Measurements from ENCODE around the gene MKLN1. TPM values are rescaled to one million over a fixed set of nuclear protein-coding genes. Genes with fewer than 3 reads are reported as not detected.

Gene MKLN1
- total and polyA plus RNA-seq, 2 of the 13 experiments (the other 11 are each of a cell fraction or from before 2014, with no cell fraction given) = 33.6 to 43.5 TPM

DNA sequence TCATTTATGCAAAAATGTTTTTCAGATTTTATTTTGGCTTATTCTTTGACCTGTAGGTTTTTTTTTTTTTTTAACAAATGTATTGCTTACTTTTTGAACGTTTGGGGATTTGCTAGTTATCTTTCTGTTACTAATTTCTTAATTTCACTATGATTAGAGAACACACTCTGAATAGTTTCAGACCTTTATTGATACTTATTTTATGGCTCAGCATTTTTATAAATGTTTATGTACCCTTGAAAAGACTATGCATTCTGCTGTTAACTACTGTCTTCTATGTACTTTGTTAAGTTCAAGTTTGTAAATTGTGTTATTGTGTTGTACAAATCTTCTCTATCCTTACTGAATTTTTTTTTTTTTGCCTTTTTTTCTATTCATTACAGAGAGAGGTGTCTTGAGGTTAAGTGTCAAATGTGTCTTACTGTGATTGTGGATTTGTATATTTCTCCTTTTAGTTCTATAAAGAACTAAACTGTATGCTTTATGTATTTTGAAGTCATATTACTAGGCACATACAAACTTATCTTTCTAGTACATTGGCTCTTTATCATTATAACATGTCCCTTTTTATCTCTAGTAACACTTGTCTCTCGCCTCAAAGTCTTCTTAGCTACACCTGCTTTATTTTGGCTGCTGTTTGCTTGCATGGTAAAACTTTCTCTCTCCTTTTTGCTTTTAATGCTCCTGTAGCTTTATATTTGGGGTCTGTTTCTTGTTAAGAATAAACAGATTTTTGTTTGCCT, 8.1 kb downstream of the MKLN1 start:
- no peak overlapping the region for H3K4me3 ChIP-seq (replicated peaks in 1 of 3; ENCODE audit: insufficient read depth in 1 of 3, low read depth in 2 of 3, low read length in 3 of 3)
- no peak overlapping the region for H3K27ac ChIP-seq (ENCODE audit: extremely low read length, insufficient read depth, low read length)
- peaks cover 48% of the 10 kb centered on the region for H4K20me1 ChIP-seq (ENCODE audit: insufficient read depth, low read length)
- peaks cover 0 to 10% of the 10 kb centered on the region in 2 experiments; a peak in 2 of 5 replicates for H3K36me3 ChIP-seq (replicated peaks in 1 of 2; ENCODE audit: control insufficient read depth in 1 of 2, insufficient read depth in 2 of 2, low read length in 2 of 2)
- in situ Hi-C loops (cut with HindIII; ENCODE audit: extremely low pct_ligation_motif_present, low pct_unique_long_range_greater_than_20kb) (no loop called here), intact Hi-C loops (cut with micrococcal nuclease; ENCODE audit: unreplicated experiment) (no loop called here)
- peaks cover 26% of the 10 kb centered on the region for H3K4me1 ChIP-seq (ENCODE audit: insufficient read depth, low read length)
- H3K9ac ChIP-seq (ENCODE audit: insufficient read depth, low read depth, low read length) = no peak overlapping the region
- no peak for FAIRE-seq
- TF ChIP-seq, protein P1, sequence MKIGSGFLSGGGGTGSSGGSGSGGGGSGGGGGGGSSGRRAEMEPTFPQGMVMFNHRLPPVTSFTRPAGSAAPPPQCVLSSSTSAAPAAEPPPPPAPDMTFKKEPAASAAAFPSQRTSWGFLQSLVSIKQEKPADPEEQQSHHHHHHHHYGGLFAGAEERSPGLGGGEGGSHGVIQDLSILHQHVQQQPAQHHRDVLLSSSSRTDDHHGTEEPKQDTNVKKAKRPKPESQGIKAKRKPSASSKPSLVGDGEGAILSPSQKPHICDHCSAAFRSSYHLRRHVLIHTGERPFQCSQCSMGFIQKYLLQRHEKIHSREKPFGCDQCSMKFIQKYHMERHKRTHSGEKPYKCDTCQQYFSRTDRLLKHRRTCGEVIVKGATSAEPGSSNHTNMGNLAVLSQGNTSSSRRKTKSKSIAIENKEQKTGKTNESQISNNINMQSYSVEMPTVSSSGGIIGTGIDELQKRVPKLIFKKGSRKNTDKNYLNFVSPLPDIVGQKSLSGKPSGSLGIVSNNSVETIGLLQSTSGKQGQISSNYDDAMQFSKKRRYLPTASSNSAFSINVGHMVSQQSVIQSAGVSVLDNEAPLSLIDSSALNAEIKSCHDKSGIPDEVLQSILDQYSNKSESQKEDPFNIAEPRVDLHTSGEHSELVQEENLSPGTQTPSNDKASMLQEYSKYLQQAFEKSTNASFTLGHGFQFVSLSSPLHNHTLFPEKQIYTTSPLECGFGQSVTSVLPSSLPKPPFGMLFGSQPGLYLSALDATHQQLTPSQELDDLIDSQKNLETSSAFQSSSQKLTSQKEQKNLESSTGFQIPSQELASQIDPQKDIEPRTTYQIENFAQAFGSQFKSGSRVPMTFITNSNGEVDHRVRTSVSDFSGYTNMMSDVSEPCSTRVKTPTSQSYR (CRISPR knock-in tag; IDR thresholded peaks at IDR 0.05; ENCODE audit: borderline replicate concordance) = no peak
- TF ChIP-seq ZNF207 (IDR thresholded peaks at IDR 0.05; ENCODE audit: borderline replicate concordance) (no peak), IKZF1 (IDR thresholded peaks at IDR 0.05) (no peak)
- WGBS (ENCODE audit: low lambda C conversion rate) = 79% methylated on average over 2 of the region's 2 CpGs
- no peak overlapping the region for H3K4me2 ChIP-seq (ENCODE audit: low read depth, low read length)
- no peak for DNase-seq (ENCODE audit: low spot score)
- peaks cover 94% of the 10 kb centered on the region for H3K79me2 ChIP-seq (ENCODE audit: insufficient read depth, low read length)
- ChIA-PET POLR2A (interaction anchor here (1.2 kb wide), 1 partner anchor 8 kb away, joined by 3 read pairs; the partner anchor contains the start of gene MKLN1), CTCF (ENCODE audit: low intra/inter-chr PET ratio, low total read pairs) (no interaction called here)
- H3K9me3 ChIP-seq (ENCODE audit: low read length) = peaks cover 16% of the 10 kb centered on the region
- no peak for ATAC-seq
- H2AFZ ChIP-seq (ENCODE audit: low read length) = no peak overlapping the region
- no peaks in the 10 kb centered on the region for H3K27me3 ChIP-seq (ENCODE audit: control insufficient read depth in 1 of 2, insufficient read depth in 2 of 2, low read length in 2 of 2)
- no TSS peak for BruUV-seq (replicated peaks)

DNA sequence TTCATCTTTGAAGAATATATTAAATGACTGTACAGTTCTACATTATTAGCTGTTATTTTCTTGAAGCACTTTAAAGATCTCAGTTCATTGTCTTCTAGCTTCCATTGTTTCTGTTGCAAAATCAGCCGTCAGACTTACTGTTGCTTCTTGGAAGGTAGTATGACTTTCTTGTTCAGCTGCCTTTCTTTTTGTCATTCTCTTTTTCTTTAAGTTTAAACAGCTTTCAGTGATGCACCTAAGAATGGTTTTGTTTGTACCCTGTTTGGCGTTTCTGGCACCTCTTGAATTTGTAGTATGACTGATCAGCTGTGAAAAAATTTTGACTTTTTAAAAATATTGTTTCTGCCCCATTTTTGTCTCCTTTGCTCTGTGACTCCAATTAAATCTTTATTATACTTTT, 9.3 kb downstream of the MKLN1 start:
- peak; percentile 20 for DNase-seq (ENCODE audit: low spot score)
- Histone ChIP-seq H3K9ac (ENCODE audit: insufficient read depth, low read depth, low read length) (no peak overlapping the region), H3K36me3 (replicated peaks in 1 of 2; ENCODE audit: control insufficient read depth in 1 of 2, insufficient read depth in 2 of 2, low read length in 2 of 2) (peaks cover 0 to 10% of the 10 kb centered on the region in 2 experiments; a peak in 2 of 5 replicates), H3K27me3 (ENCODE audit: control insufficient read depth in 1 of 2, insufficient read depth in 2 of 2, low read length in 2 of 2) (no peaks in the 10 kb centered on the region), H2AFZ (ENCODE audit: low read length) (no peak overlapping the region), H3K4me2 (ENCODE audit: low read depth, low read length) (no peak overlapping the region), H3K79me2 (ENCODE audit: insufficient read depth, low read length) (peaks cover 94% of the 10 kb centered on the region), H3K27ac (ENCODE audit: extremely low read length, insufficient read depth, low read length) (no peak overlapping the region), H4K20me1 (ENCODE audit: insufficient read depth, low read length) (peaks cover 46% of the 10 kb centered on the region), H3K4me1 (ENCODE audit: insufficient read depth, low read length) (peaks cover 15% of the 10 kb centered on the region), H3K4me3 (replicated peaks in 1 of 3; ENCODE audit: insufficient read depth in 1 of 3, low read depth in 2 of 3, low read length in 3 of 3) (no peak overlapping the region), H3K9me3 (ENCODE audit: low read length) (peaks cover 16% of the 10 kb centered on the region)
- ChIA-PET POLR2A (interaction anchor here (1.2 kb wide), 1 partner anchor 9 kb away, joined by 3 read pairs; the partner anchor contains the start of gene MKLN1), CTCF (ENCODE audit: low intra/inter-chr PET ratio, low total read pairs) (no interaction called here)
- no peak for ATAC-seq
- intact Hi-C loops (cut with micrococcal nuclease; ENCODE audit: unreplicated experiment) = no loop called here
- TF ChIP-seq, protein P2, sequence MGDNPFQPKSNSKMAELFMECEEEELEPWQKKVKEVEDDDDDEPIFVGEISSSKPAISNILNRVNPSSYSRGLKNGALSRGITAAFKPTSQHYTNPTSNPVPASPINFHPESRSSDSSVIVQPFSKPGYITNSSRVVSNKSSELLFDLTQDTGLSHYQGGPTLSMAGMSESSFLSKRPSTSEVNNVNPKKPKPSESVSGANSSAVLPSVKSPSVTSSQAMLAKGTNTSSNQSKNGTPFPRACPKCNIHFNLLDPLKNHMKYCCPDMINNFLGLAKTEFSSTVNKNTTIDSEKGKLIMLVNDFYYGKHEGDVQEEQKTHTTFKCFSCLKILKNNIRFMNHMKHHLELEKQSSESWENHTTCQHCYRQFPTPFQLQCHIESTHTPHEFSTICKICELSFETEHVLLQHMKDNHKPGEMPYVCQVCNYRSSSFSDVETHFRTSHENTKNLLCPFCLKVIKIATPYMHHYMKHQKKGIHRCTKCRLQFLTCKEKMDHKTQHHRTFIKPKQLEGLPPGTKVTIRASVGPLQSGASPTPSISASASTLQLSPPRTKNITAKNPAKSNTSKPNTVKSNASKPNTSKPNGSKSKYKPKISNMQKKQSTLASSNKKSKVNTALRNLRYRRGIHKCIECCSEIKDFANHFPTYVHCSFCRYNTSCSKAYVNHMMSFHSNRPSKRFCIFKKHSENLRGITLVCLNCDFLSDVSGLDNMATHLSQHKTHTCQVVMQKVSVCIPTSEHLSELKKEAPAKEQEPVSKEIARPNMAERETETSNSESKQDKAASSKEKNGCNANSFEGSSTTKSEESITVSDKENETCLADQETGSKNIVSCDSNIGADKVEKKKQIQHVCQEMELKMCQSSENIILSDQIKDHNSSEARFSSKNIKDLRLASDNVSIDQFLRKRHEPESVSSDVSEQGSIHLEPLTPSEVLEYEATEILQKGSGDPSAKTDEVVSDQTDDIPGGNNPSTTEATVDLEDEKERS (CRISPR knock-in tag; IDR thresholded peaks at IDR 0.05) = peak; percentile 75; the same call in 1 of the 2 replicates
- no peak for TF ChIP-seq SP1 (IDR thresholded peaks at IDR 0.05)
- no peak for TF ChIP-seq SP1 (CRISPR knock-in tag; IDR thresholded peaks at IDR 0.05)
- TF ChIP-seq ZNF317 (CRISPR knock-in tag; IDR thresholded peaks at IDR 0.05) = peak; percentile 100
- no peak for TF ChIP-seq MTF2 (CRISPR knock-in tag; IDR thresholded peaks at IDR 0.05; ENCODE audit: borderline replicate concordance)
- no peak for TF ChIP-seq NR2F1 (CRISPR knock-in tag; IDR thresholded peaks at IDR 0.05)
- in situ Hi-C loops (cut with HindIII; ENCODE audit: extremely low pct_ligation_motif_present, low pct_unique_long_range_greater_than_20kb) = no loop called here
- FAIRE-seq = no peak
- BruUV-seq (replicated peaks) = no TSS peak
- 97% methylated on average over 2 of the region's 2 CpGs for WGBS (ENCODE audit: low lambda C conversion rate)

All from HepG2 (cell line).